ENCODE data around the gene TGFBRAP1. TPM values are rescaled to one million over a fixed set of nuclear protein-coding genes. Genes with fewer than 3 reads are reported as not detected.

Gene TGFBRAP1
- polyA plus RNA-seq, 4 donors = 6.0 to 13.9 (median 7.8) TPM

DNA sequence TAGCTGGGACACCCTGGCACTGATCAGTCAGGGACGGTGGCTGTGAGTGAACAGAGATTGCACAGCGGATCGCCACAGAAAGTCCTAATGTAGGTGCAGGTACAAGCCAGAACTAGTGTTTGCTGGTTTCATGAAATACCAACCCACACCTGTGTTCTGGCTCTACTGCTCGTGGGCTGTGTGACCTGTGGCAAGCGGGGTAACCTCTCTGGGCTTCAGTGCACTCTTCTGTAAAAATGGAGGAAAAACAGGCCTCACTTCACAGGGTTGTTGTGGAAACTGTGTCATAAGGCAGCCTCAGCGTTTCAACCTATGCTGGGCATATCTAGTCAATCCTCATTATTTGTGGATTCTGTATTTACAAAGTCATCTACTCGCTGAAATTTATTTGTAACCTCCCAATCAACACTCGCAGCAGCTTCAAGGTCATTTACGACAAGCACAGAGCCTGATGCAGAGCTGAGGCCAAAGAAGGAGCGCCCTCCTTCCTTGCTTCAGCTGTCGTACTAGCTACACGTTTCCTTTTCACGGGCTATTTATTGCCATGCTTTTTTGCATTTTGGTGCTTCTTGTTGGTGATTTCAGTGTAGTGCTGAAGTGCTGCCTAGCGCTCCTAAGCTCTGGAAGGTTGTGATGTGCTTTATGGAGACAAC is 58.0 kb downstream of the TGFBRAP1 start:
- DNase-seq (no peak), FAIRE-seq (no peak)
- Histone ChIP-seq H3K4me3 (ENCODE audit: low read depth in 1 of 3, low read length in 3 of 3) (no peak overlapping the region), H3K27ac (ENCODE audit: low read depth in 1 of 3, low read length in 2 of 3) (no peak overlapping the region), H3K9me3 (ENCODE audit: control insufficient read depth in 2 of 2, insufficient read depth in 1 of 2, low read depth in 1 of 2, low read length in 1 of 2) (no peaks in the 10 kb centered on the region), H3K27me3 (ENCODE audit: control insufficient read depth in 3 of 3, insufficient read depth in 3 of 3, low read length in 3 of 3) (no peaks in the 10 kb centered on the region), H3K4me1 (ENCODE audit: control insufficient read depth in 3 of 3, insufficient read depth in 2 of 3, low read depth in 1 of 3, low read length in 2 of 3) (no peaks in the 10 kb centered on the region), H3K36me3 (ENCODE audit: control insufficient read depth in 3 of 3, insufficient read depth in 2 of 3, low read depth in 1 of 3, low read length in 3 of 3) (peaks cover 9 to 68% (median 18%) of the 10 kb centered on the region in 3 donors)
- 93 to 94% (median 93%) methylated on average over 14 of the region's 14 CpGs for WGBS, 3 donors

GRCh38 chr2:105269426-105269825 is 60.1 kb downstream of the TGFBRAP1 start:
- 94 to 97% (median 96%) methylated on average over 21 of the region's 21 CpGs for WGBS, 3 donors
- peaks cover 9 to 65% (median 11%) of the 10 kb centered on the region in 3 donors for H3K36me3 ChIP-seq (ENCODE audit: control insufficient read depth in 3 of 3, insufficient read depth in 2 of 3, low read depth in 1 of 3, low read length in 3 of 3)
- no peak for DNase-seq
- no peaks in the 10 kb centered on the region for H3K4me1 ChIP-seq (ENCODE audit: control insufficient read depth in 3 of 3, insufficient read depth in 2 of 3, low read depth in 1 of 3, low read length in 2 of 3)
- no peak for FAIRE-seq
- H3K27ac ChIP-seq (ENCODE audit: low read depth in 1 of 3, low read length in 2 of 3) = no peak overlapping the region
- H3K4me3 ChIP-seq (ENCODE audit: low read depth in 1 of 3, low read length in 3 of 3) = no peak overlapping the region
- H3K9me3 ChIP-seq (ENCODE audit: control insufficient read depth in 2 of 2, insufficient read depth in 1 of 2, low read depth in 1 of 2, low read length in 1 of 2) = no peaks in the 10 kb centered on the region
- H3K27me3 ChIP-seq (ENCODE audit: control insufficient read depth in 3 of 3, insufficient read depth in 3 of 3, low read length in 3 of 3) = no peaks in the 10 kb centered on the region

GRCh38 chr2:105262651-105263091 is 66.9 kb downstream of the TGFBRAP1 start:
- FAIRE-seq (no peak), DNase-seq (no peak)
- 81 to 84% (median 82%) methylated on average over 10 of the region's 10 CpGs for WGBS, 3 donors
- Histone ChIP-seq H3K4me3 (ENCODE audit: low read depth in 1 of 3, low read length in 3 of 3) (no peak overlapping the region), H3K27ac (ENCODE audit: low read depth in 1 of 3, low read length in 2 of 3) (no peak overlapping the region), H3K4me1 (ENCODE audit: control insufficient read depth in 3 of 3, insufficient read depth in 2 of 3, low read depth in 1 of 3, low read length in 2 of 3) (no peaks in the 10 kb centered on the region), H3K27me3 (ENCODE audit: control insufficient read depth in 3 of 3, insufficient read depth in 3 of 3, low read length in 3 of 3) (no peaks in the 10 kb centered on the region), H3K9me3 (ENCODE audit: control insufficient read depth in 2 of 2, insufficient read depth in 1 of 2, low read depth in 1 of 2, low read length in 1 of 2) (no peaks in the 10 kb centered on the region), H3K36me3 (ENCODE audit: control insufficient read depth in 3 of 3, insufficient read depth in 2 of 3, low read depth in 1 of 3, low read length in 3 of 3) (peaks cover 0 to 23% (median 2%) of the 10 kb centered on the region in 3 donors)

DNA sequence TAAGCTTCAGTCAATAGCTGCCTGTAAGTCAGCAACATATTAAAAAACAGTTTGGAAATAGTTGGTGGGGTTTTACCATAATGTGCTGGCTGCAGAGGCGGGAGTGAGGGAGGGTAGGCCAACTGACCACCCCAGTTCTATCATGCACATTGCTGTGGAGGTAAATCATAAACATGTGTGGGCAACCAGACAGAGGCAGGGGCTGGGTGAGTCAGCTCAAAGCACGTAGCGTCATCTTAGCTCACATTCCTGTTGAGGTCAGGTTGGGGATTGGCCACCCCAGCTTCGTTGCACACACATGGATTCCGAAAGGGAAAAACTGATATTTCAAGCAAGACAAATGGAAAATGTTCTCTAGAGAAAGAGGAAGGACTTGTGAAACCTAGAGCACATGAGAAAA is 68.5 kb downstream of the TGFBRAP1 start:
- WGBS, 3 donors = 88 to 91% (median 89%) methylated on average over 5 of the region's 5 CpGs
- H3K27me3 ChIP-seq (ENCODE audit: control insufficient read depth in 3 of 3, insufficient read depth in 3 of 3, low read length in 3 of 3) = no peaks in the 10 kb centered on the region
- no peak overlapping the region for H3K4me3 ChIP-seq (ENCODE audit: low read depth in 1 of 3, low read length in 3 of 3)
- peaks cover 0 to 10% (median 0%) of the 10 kb centered on the region in 3 donors for H3K36me3 ChIP-seq (ENCODE audit: control insufficient read depth in 3 of 3, insufficient read depth in 2 of 3, low read depth in 1 of 3, low read length in 3 of 3)
- H3K9me3 ChIP-seq (ENCODE audit: control insufficient read depth in 2 of 2, insufficient read depth in 1 of 2, low read depth in 1 of 2, low read length in 1 of 2) = no peaks in the 10 kb centered on the region
- no peak overlapping the region for H3K27ac ChIP-seq (ENCODE audit: low read depth in 1 of 3, low read length in 2 of 3)
- H3K4me1 ChIP-seq (ENCODE audit: control insufficient read depth in 3 of 3, insufficient read depth in 2 of 3, low read depth in 1 of 3, low read length in 2 of 3) = no peaks in the 10 kb centered on the region
- DNase-seq (no peak), FAIRE-seq (no peak)

DNA sequence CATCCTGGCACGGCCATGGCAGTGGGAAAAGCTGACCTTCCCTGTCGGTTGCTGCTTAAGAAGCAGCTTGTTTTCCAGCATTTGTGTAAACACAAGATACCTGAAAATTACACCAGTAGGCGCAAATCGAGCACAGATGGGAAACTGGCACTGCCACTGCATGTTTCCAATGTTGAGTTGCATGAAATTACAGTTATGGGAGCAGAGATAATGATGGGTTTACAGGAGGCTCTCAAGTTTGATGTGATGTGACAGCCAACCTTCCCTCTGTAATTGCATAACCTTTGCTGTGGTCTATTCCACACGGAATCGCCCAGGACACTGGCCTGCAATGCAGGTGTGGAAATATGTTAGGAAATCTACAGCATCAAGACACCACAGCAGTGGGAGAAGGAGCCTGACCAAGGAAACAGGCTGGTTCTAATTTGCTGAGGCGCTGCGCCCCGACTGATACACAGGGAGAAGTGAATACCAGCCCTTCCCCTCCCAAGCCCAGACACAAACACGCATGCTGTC is 70.6 kb downstream of the TGFBRAP1 start:
- no peak overlapping the region for H3K27ac ChIP-seq (ENCODE audit: low read depth in 1 of 3, low read length in 2 of 3)
- WGBS, 3 donors = 79 to 84% (median 84%) methylated on average over 10 of the region's 10 CpGs
- peaks cover 0 to 5% (median 0%) of the 10 kb centered on the region in 3 donors for H3K36me3 ChIP-seq (ENCODE audit: control insufficient read depth in 3 of 3, insufficient read depth in 2 of 3, low read depth in 1 of 3, low read length in 3 of 3)
- no peaks in the 10 kb centered on the region for H3K4me1 ChIP-seq (ENCODE audit: control insufficient read depth in 3 of 3, insufficient read depth in 2 of 3, low read depth in 1 of 3, low read length in 2 of 3)
- no peak overlapping the region for H3K4me3 ChIP-seq (ENCODE audit: low read depth in 1 of 3, low read length in 3 of 3)
- FAIRE-seq (no peak), DNase-seq (no peak)
- H3K27me3 ChIP-seq (ENCODE audit: control insufficient read depth in 3 of 3, insufficient read depth in 3 of 3, low read length in 3 of 3) = no peaks in the 10 kb centered on the region
- no peaks in the 10 kb centered on the region for H3K9me3 ChIP-seq (ENCODE audit: control insufficient read depth in 2 of 2, insufficient read depth in 1 of 2, low read depth in 1 of 2, low read length in 1 of 2)

- Histone ChIP-seq H3K27ac (ENCODE audit: low read depth in 1 of 3, low read length in 2 of 3) (no peak overlapping the region), H3K27me3 (ENCODE audit: control insufficient read depth in 3 of 3, insufficient read depth in 3 of 3, low read length in 3 of 3) (no peaks in the 10 kb centered on the region), H3K4me3 (ENCODE audit: low read depth in 1 of 3, low read length in 3 of 3) (no peak overlapping the region), H3K4me1 (ENCODE audit: control insufficient read depth in 3 of 3, insufficient read depth in 2 of 3, low read depth in 1 of 3, low read length in 2 of 3) (no peaks in the 10 kb centered on the region), H3K9me3 (ENCODE audit: control insufficient read depth in 2 of 2, insufficient read depth in 1 of 2, low read depth in 1 of 2, low read length in 1 of 2) (no peaks in the 10 kb centered on the region), H3K36me3 (ENCODE audit: control insufficient read depth in 3 of 3, insufficient read depth in 2 of 3, low read depth in 1 of 3, low read length in 3 of 3) (no peaks in the 10 kb centered on the region)
- 78 to 89% (median 88%) methylated on average over 3 of the region's 3 CpGs for WGBS, 3 donors
- DNase-seq (no peak), FAIRE-seq (no peak)
Measured at GRCh38 chr2:105257981-105258380, 71.6 kb downstream of the TGFBRAP1 start.

DNA sequence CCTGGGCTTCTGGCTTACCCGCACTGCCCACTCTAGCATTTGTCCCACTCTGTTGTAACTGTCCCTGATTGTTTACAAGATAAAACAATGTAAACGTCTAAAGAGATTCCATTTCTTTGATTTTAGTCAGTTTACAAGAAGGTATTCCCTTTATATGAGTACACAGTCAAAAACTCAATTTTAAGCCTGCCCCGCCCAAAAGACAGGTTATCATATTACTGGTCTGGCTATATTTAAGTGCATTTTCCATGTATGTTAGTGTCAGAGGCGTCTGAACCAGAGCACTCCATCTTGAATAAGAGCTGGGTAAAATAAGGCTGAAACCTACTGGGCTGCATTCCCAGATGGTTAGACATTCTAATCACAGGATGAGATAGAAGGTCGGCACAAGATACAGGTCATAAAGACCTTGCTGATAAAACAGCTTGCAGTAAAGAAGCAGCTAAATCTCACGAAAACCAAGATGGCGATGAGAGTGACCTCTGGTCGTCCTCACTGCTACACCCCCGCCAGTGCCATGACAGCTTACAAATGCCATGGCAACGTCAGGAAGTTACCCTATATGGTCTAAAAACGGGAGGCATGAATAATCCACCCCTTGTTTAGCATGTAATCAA is 73.0 kb downstream of the TGFBRAP1 start:
- FAIRE-seq (no peak), DNase-seq (peak; percentile 24 to 33)
- no peaks in the 10 kb centered on the region for H3K27me3 ChIP-seq (ENCODE audit: control insufficient read depth in 3 of 3, insufficient read depth in 3 of 3, low read length in 3 of 3)
- 44 to 69% (median 61%) methylated on average over 11 of the region's 11 CpGs for WGBS, 3 donors
- H3K27ac ChIP-seq (ENCODE audit: low read depth in 1 of 3, low read length in 2 of 3) = no peak overlapping the region
- no peaks in the 10 kb centered on the region for H3K36me3 ChIP-seq (ENCODE audit: control insufficient read depth in 3 of 3, insufficient read depth in 2 of 3, low read depth in 1 of 3, low read length in 3 of 3)
- H3K9me3 ChIP-seq (ENCODE audit: control insufficient read depth in 2 of 2, insufficient read depth in 1 of 2, low read depth in 1 of 2, low read length in 1 of 2) = no peaks in the 10 kb centered on the region
- H3K4me1 ChIP-seq (ENCODE audit: control insufficient read depth in 3 of 3, insufficient read depth in 2 of 3, low read depth in 1 of 3, low read length in 2 of 3) = no peaks in the 10 kb centered on the region
- H3K4me3 ChIP-seq (ENCODE audit: low read depth in 1 of 3, low read length in 3 of 3) = no peak overlapping the region

DNA sequence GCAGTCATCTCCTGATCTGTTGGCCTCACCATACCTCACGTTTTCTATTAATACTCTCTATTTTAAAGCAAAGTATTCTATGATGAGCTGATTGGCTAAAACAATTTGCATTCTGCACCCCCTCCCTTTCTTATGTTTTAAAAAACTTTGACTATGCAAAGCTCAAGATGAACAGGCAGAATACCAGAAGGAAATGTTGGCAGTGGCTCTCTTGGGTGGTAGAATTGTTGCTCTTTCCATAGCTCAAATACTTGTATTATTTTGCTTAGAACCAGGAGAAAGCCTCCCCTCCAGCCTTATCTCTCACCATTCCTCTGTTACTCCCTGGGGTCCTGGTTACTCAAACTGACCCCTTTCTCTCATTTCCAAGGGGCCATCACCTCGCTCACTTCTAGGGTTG is 73.6 kb downstream of the TGFBRAP1 start:
- 84 to 97% (median 86%) methylated on average over 2 of the region's 2 CpGs for whole genome bisulfite sequencing, 3 donors
- H3K4me1 ChIP-seq (ENCODE audit: control insufficient read depth in 3 of 3, insufficient read depth in 2 of 3, low read depth in 1 of 3, low read length in 2 of 3) = no peaks in the 10 kb centered on the region
- H3K27me3 ChIP-seq (ENCODE audit: control insufficient read depth in 3 of 3, insufficient read depth in 3 of 3, low read length in 3 of 3) = no peaks in the 10 kb centered on the region
- no peak for DNase-seq
- FAIRE-seq = no peak
- H3K27ac ChIP-seq (ENCODE audit: low read depth in 1 of 3, low read length in 2 of 3) = no peak overlapping the region
- H3K9me3 ChIP-seq (ENCODE audit: control insufficient read depth in 2 of 2, insufficient read depth in 1 of 2, low read depth in 1 of 2, low read length in 1 of 2) = no peaks in the 10 kb centered on the region
- H3K36me3 ChIP-seq (ENCODE audit: control insufficient read depth in 3 of 3, insufficient read depth in 2 of 3, low read depth in 1 of 3, low read length in 3 of 3) = no peaks in the 10 kb centered on the region
- no peak overlapping the region for H3K4me3 ChIP-seq (ENCODE audit: low read depth in 1 of 3, low read length in 3 of 3)
